B cell (primary cell): ENCODE data around the gene BTG2. TPM values are rescaled to one million over a fixed set of nuclear protein-coding genes. Genes with fewer than 3 reads are reported as not detected.

Source experiments
- ATAC-seq: fragments of 200-7000 bp; cut with Tn5 transposase; one replicate; pipeline ENCODE4 v1.10.0; 2021; ENCODE audit warnings: low read depth, mild to moderate bottlenecking, moderate number of reproducible peaks, moderate library complexity
- CTCF ChIA-PET: fragments of 350-600 bp; sonication (Branson Sonifier 250); formaldehyde crosslinking; loops from one replicate; lab custom pipeline; 2021; ENCODE audit warnings: antibody characterized with exemption, inconsistent platforms; lab: Charles Lee
- POLR2A ChIA-PET: fragments of 350-600 bp; sonication (Branson Sonifier 250); formaldehyde crosslinking; loops from one replicate; lab custom pipeline; 2021; ENCODE audit warnings: antibody characterized with exemption; lab: Charles Lee
- DNase-seq: peaks from one replicate; pipeline ENCODE4 v3.0.0; 2013
- H2AFZ ChIP-seq: 2 replicates; pipeline ENCODE4 v1.6.1; 2012; ENCODE audit warnings: mild to moderate bottlenecking, low read depth, low read length; ENCODE audit not compliant: insufficient read depth, poor library complexity, severe bottlenecking
- H3K27ac ChIP-seq, 2 donors: 1 replicate in 1 of 2; 2 replicates in 1 of 2; pipeline ENCODE4 v1.5.1; 2012 to 2013; ENCODE audit warnings: low read length in 2 of 2, mild to moderate bottlenecking in 2 of 2, moderate library complexity in 1 of 2
- H3K27me3 ChIP-seq, 4 experiments: fragments of 200-600 bp in 1 of 4; sonication (generic) in 1 of 4; replicated peaks in 1 of 4; 1 replicate in 2 of 4; 2 replicates in 2 of 4; pipeline versions ENCODE4 v1.6.1 to v1.7.0; 2013 to 2016; ENCODE audit warnings: low read length in 3 of 4, mild to moderate bottlenecking in 2 of 4, mixed read lengths in 1 of 4, moderate library complexity in 1 of 4; ENCODE audit not compliant: insufficient read depth in 4 of 4, control insufficient read depth in 3 of 4; ENCODE audit errors: control extremely low read depth in 1 of 4
- H3K36me3 ChIP-seq, 2 experiments: replicated peaks in 1 of 2; 1 replicate in 1 of 2; 2 replicates in 1 of 2; pipeline versions ENCODE4 v1.6.1 to v1.7.1; 2013; ENCODE audit warnings: low read length in 1 of 2; ENCODE audit not compliant: insufficient read depth in 2 of 2, control insufficient read depth in 1 of 2; ENCODE audit errors: control extremely low read depth in 1 of 2, extremely low read depth in 1 of 2
- H3K4me1 ChIP-seq, 2 donors: fragments of 200-600 bp in 1 of 2; sonication (generic) in 1 of 2; 1 replicate in 1 of 2; 2 replicates in 1 of 2; pipeline versions ENCODE4 v1.5.1 to v1.6.1; 2013 to 2017; ENCODE audit warnings: low read length in 2 of 2; ENCODE audit not compliant: control insufficient read depth in 2 of 2, insufficient read depth in 2 of 2
- H3K4me2 ChIP-seq: replicated peaks from 2 replicates; pipeline ENCODE3; 2012; ENCODE audit warnings: mild to moderate bottlenecking, low read depth, low read length; ENCODE audit not compliant: poor library complexity, severe bottlenecking
- H3K4me3 ChIP-seq, 5 experiments: fragments of 200-600 bp in 1 of 5; sonication (generic) in 1 of 5; 1 replicate in 3 of 5; 2 replicates in 2 of 5; pipeline versions ENCODE4 v1.5.1 to v1.7.0; 2011 to 2016; ENCODE audit warnings: low read length in 4 of 5, mild to moderate bottlenecking in 4 of 5, low read depth in 2 of 5, control low read depth in 1 of 5, moderate library complexity in 1 of 5; ENCODE audit not compliant: insufficient read depth in 1 of 5; ENCODE audit errors: control extremely low read depth in 1 of 5, extremely low read depth in 1 of 5
- H3K79me2 ChIP-seq: fragments of 200-600 bp; sonication (generic); one replicate; pipeline ENCODE4 v1.6.0; 2016; ENCODE audit warnings: low read length; ENCODE audit not compliant: control insufficient read depth, insufficient read depth
- H3K9ac ChIP-seq: fragments of 200-600 bp; sonication (generic); 2 replicates; pipeline ENCODE4 v1.6.1; 2017; ENCODE audit warnings: mild to moderate bottlenecking, low read length, moderate library complexity
- H3K9me3 ChIP-seq, 3 donors: one replicate each; pipeline versions ENCODE4 v1.6.1 to v1.7.1; 2013; ENCODE audit warnings: low read length in 2 of 3; ENCODE audit not compliant: control insufficient read depth in 2 of 3, insufficient read depth in 1 of 3; ENCODE audit errors: control extremely low read depth in 1 of 3
- H4K20me1 ChIP-seq: 2 replicates; pipeline ENCODE4 v1.6.0; 2012; ENCODE audit warnings: mild to moderate bottlenecking, low read length; ENCODE audit not compliant: insufficient read depth, control insufficient read depth, poor library complexity, severe bottlenecking
- H3K27ac Mint-ChIP-seq: one replicate; pipeline ENCODE4 v1.8.0; 2021; ENCODE audit warnings: mixed read lengths
- H3K27me3 Mint-ChIP-seq: one replicate; pipeline ENCODE4 v1.8.0; 2021; ENCODE audit warnings: mixed read lengths
- H3K4me1 Mint-ChIP-seq: one replicate; pipeline ENCODE4 v1.8.0; 2021; ENCODE audit warnings: mixed read lengths
- H3K4me3 Mint-ChIP-seq: one replicate; pipeline ENCODE4 v1.8.0; 2021; ENCODE audit warnings: mixed read lengths
- H3K9me3 Mint-ChIP-seq: one replicate; pipeline ENCODE4 v1.8.0; 2022; ENCODE audit warnings: mixed read lengths; ENCODE audit not compliant: insufficient read depth
- CTCF ChIP-seq: fragments of 200-600 bp; IDR thresholded peaks from one replicate; pipeline ENCODE4 v1.8.0; 2022; ENCODE audit warnings: antibody characterized with exemption, mild to moderate bottlenecking
- EZH2 ChIP-seq: IDR thresholded peaks from 2 replicates; pipeline ENCODE4 v1.6.1; 2012; ENCODE audit warnings: borderline replicate concordance, low read depth, mild to moderate bottlenecking, moderate library complexity, low read length; ENCODE audit not compliant: insufficient read depth, poor library complexity, severe bottlenecking
- WGBS: methylation state at CpG from one replicate; pipeline ENCODE4 v1.1.5; 2013; ENCODE audit warnings: missing lambda C conversion rate; ENCODE audit not compliant: insufficient coverage; 5-methylcytosine and 5-hydroxymethylcytosine counted together
- intact Hi-C: fragments of 100-400 bp; cut with micrococcal nuclease; formaldehyde crosslinking; loops from one replicate; pipeline ENCODE4 v1.10.0; 2022
- polyA plus RNA-seq: library from polyadenylated mRNA; depleted of rRNA; stranded (reverse); fragments of >200 nt; gene quantifications from 2 replicates; pipeline ENCODE4 v1.2.3, GENCODE V29; 2012
- total RNA-seq, 2 donors: library from RNA; stranded (reverse); fragments of 120-200 nt in 1 of 2; gene quantifications; 1 replicate in 1 of 2; 2 replicates in 1 of 2; pipeline versions ENCODE4 v1.2.3 to v1.2.4, GENCODE V29; 2013 to 2022

The BTG2 gene
- total and polyA plus RNA-seq, 2 donors (not counting 1 experiment from before 2014, with no cell fraction given): 508 to 778 TPM

DNA sequence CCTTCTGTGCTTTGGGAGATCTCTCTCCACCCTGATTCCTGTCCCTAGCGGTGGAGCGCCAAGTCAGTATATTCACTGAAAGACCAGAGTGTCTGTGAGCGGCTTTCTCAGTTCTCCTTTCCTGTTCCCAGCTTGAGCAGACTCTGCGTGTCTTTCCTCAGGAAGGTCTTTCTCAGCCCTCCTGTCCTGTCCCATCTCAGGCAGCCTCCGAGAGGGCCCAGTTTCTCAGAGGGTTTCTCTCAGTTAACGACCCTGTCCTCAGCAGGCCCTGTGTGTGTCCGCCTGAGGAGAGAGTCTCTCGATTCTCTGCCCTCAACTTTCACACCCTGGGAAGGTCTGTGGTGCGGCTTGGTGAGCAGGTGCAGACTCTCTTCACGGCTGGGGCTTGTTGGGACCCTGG, 41.8 kb upstream of the BTG2 start:
- H3K4me2 ChIP-seq: no peak overlapping the region
- no peaks in the 10 kb centered on the region for H3K9me3 ChIP-seq
- Mint-ChIP-seq H3K9me3 (no peaks in the 10 kb centered on the region), H3K27ac (no peak overlapping the region), H3K4me3 (no peak overlapping the region), H3K4me1 (peaks cover 18% of the 10 kb centered on the region), H3K27me3 (peaks cover 4% of the 10 kb centered on the region)
- no peak for ATAC-seq
- DNase-seq: no peak
- TF ChIP-seq EZH2 (no peak), CTCF (no peak)
- H4K20me1 ChIP-seq: no peaks in the 10 kb centered on the region
- no peak overlapping the region for H3K27ac ChIP-seq
- WGBS: 65% methylated on average over 8 of the region's 10 CpGs
- CTCF ChIA-PET: interaction anchor here (1.3 to 37.7 kb wide), 3 partner anchors 72 to 227 kb away, joined by 3 to 1776 read pairs (median 315); partner anchors contain the start of genes FMOD and OPTC
- no peaks in the 10 kb centered on the region for H3K79me2 ChIP-seq
- no peak overlapping the region for H2AFZ ChIP-seq
- no peaks in the 10 kb centered on the region for H3K27me3 ChIP-seq
- no peak overlapping the region for H3K9ac ChIP-seq
- no peak overlapping the region for H3K4me3 ChIP-seq
- H3K36me3 ChIP-seq: no peaks in the 10 kb centered on the region
- POLR2A ChIA-PET: no interaction called here
- peaks cover 9 to 17% of the 10 kb centered on the region in 2 donors for H3K4me1 ChIP-seq
- intact Hi-C loops: no loop called here

DNA sequence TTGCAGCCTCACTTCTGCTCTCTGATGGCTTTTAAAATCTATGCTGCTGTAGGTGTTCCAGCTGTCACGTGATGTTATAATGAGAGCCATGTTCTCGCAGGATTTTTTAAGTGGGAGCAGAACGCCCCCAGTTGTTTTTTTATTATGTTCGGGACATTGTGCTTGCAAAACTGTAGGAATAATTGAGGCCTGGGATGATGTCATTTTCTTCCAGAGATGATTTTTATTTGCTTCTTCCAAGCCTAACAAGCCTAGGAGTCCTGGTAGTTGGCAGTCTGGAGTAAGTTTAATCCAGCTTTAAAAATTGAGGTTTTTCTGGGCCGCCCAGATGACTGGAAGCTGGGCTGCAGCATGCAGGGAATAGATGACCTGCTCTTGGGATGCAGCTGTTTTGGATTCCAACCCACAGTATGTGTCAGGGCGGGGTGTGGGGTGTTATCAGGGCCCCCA, 41.2 kb upstream of the BTG2 start:
- intact Hi-C loops: no loop called here
- Histone ChIP-seq H3K4me3 (no peak overlapping the region), H3K27me3 (no peaks in the 10 kb centered on the region), H3K9ac (no peak overlapping the region), H3K36me3 (no peaks in the 10 kb centered on the region), H3K9me3 (no peaks in the 10 kb centered on the region), H3K79me2 (no peaks in the 10 kb centered on the region), H3K4me2 (no peak overlapping the region), H3K27ac (no peak overlapping the region), H2AFZ (no peak overlapping the region), H3K4me1 (peaks cover 14 to 21% of the 10 kb centered on the region in 2 donors), H4K20me1 (no peaks in the 10 kb centered on the region)
- no peak overlapping the region for H3K27ac Mint-ChIP-seq
- H3K4me3 Mint-ChIP-seq: no peak overlapping the region
- H3K9me3 Mint-ChIP-seq: no peaks in the 10 kb centered on the region
- POLR2A ChIA-PET: no interaction called here
- WGBS: 91% methylated on average over 3 of the region's 6 CpGs
- DNase-seq (no peak), ATAC-seq (no peak)
- peaks cover 4% of the 10 kb centered on the region for H3K27me3 Mint-ChIP-seq
- H3K4me1 Mint-ChIP-seq: peaks cover 18% of the 10 kb centered on the region
- TF ChIP-seq CTCF (no peak), EZH2 (no peak)
- CTCF ChIA-PET: interaction anchor here (1.0 to 37.7 kb wide), 7 partner anchors 47 to 865 kb away, joined by 3 to 1776 read pairs (median 98); partner anchors contain the start of genes BTG2, FMOD and OPTC
